Measurements from ENCODE around the gene USP11.

USP11 gene

GRCh38 chrX:47241201-47242011, 8.6 kb downstream of the USP11 start:
- ATAC-seq (ENCODE audit: low read depth), result no peak
- no peak for DNase-seq (ENCODE audit: low spot score)
- TF ChIP-seq CTCF (IDR thresholded peaks at IDR 0.05; ENCODE audit: poor library complexity, severe bottlenecking), result no peak
- no peaks in the 10 kb centered on the region for H3K9me3 ChIP-seq (ENCODE audit: severe bottlenecking)
- H3K4me3 ChIP-seq (ENCODE audit: severe bottlenecking), result no peak overlapping the region
- H3K4me1 ChIP-seq (ENCODE audit: insufficient read depth, poor library complexity, severe bottlenecking), result no peaks in the 10 kb centered on the region
- H3K36me3 ChIP-seq (ENCODE audit: low read depth), result no peaks in the 10 kb centered on the region
- no peaks in the 10 kb centered on the region for H3K27me3 ChIP-seq (ENCODE audit: insufficient read depth, poor library complexity, severe bottlenecking)
- no peak overlapping the region for H3K27ac ChIP-seq (ENCODE audit: poor library complexity, severe bottlenecking)

GRCh38 chrX:47242321-47242720, 9.5 kb downstream of the USP11 start:
- no peaks in the 10 kb centered on the region for H3K9me3 ChIP-seq (ENCODE audit: severe bottlenecking)
- no peaks in the 10 kb centered on the region for H3K36me3 ChIP-seq (ENCODE audit: low read depth)
- ATAC-seq (ENCODE audit: low read depth) (no peak), DNase-seq (ENCODE audit: low spot score) (no peak)
- no peak overlapping the region for H3K27ac ChIP-seq (ENCODE audit: poor library complexity, severe bottlenecking)
- TF ChIP-seq CTCF (IDR thresholded peaks at IDR 0.05; ENCODE audit: poor library complexity, severe bottlenecking), result no peak
- H3K4me3 ChIP-seq (ENCODE audit: severe bottlenecking), result no peak overlapping the region
- H3K4me1 ChIP-seq (ENCODE audit: insufficient read depth, poor library complexity, severe bottlenecking), result no peaks in the 10 kb centered on the region
- H3K27me3 ChIP-seq (ENCODE audit: insufficient read depth, poor library complexity, severe bottlenecking), result no peaks in the 10 kb centered on the region

GRCh38 chrX:47243351-47243750, 10.5 kb downstream of the USP11 start:
- H3K9me3 ChIP-seq (ENCODE audit: severe bottlenecking), result no peaks in the 10 kb centered on the region

GRCh38 chrX:47244676-47245075, 11.9 kb downstream of the USP11 start:
- ATAC-seq (ENCODE audit: low read depth), result no peak
- H3K27me3 ChIP-seq (ENCODE audit: insufficient read depth, poor library complexity, severe bottlenecking), result no peaks in the 10 kb centered on the region
- no peak for TF ChIP-seq CTCF (IDR thresholded peaks at IDR 0.05; ENCODE audit: poor library complexity, severe bottlenecking)
- no peak overlapping the region for H3K4me3 ChIP-seq (ENCODE audit: severe bottlenecking)
- H3K4me1 ChIP-seq (ENCODE audit: insufficient read depth, poor library complexity, severe bottlenecking), result no peaks in the 10 kb centered on the region
- no peak overlapping the region for H3K27ac ChIP-seq (ENCODE audit: poor library complexity, severe bottlenecking)
- DNase-seq (ENCODE audit: low spot score), result no peak
- no peaks in the 10 kb centered on the region for H3K9me3 ChIP-seq (ENCODE audit: severe bottlenecking)
- no peaks in the 10 kb centered on the region for H3K36me3 ChIP-seq (ENCODE audit: low read depth)

More at GRCh38 chrX:47243351-47243750, 10.5 kb downstream of the USP11 start:
- no peak for TF ChIP-seq CTCF (IDR thresholded peaks at IDR 0.05; ENCODE audit: poor library complexity, severe bottlenecking)
- DNase-seq (ENCODE audit: low spot score) (no peak), ATAC-seq (ENCODE audit: low read depth) (no peak)
- H3K27ac ChIP-seq (ENCODE audit: poor library complexity, severe bottlenecking), result no peak overlapping the region
- H3K27me3 ChIP-seq (ENCODE audit: insufficient read depth, poor library complexity, severe bottlenecking), result no peaks in the 10 kb centered on the region
- no peaks in the 10 kb centered on the region for H3K36me3 ChIP-seq (ENCODE audit: low read depth)
- no peaks in the 10 kb centered on the region for H3K4me1 ChIP-seq (ENCODE audit: insufficient read depth, poor library complexity, severe bottlenecking)
- H3K4me3 ChIP-seq (ENCODE audit: severe bottlenecking), result no peak overlapping the region

GRCh38 chrX:47245156-47245555, 12.3 kb downstream of the USP11 start:
- no peak for TF ChIP-seq CTCF (IDR thresholded peaks at IDR 0.05; ENCODE audit: poor library complexity, severe bottlenecking)
- no peaks in the 10 kb centered on the region for H3K36me3 ChIP-seq (ENCODE audit: low read depth)
- no peaks in the 10 kb centered on the region for H3K27me3 ChIP-seq (ENCODE audit: insufficient read depth, poor library complexity, severe bottlenecking)

More at GRCh38 chrX:47245156-47245555, 12.3 kb downstream of the USP11 start:
- Histone ChIP-seq H3K4me1 (ENCODE audit: insufficient read depth, poor library complexity, severe bottlenecking) (no peaks in the 10 kb centered on the region), H3K9me3 (ENCODE audit: severe bottlenecking) (no peaks in the 10 kb centered on the region), H3K27ac (ENCODE audit: poor library complexity, severe bottlenecking) (no peak overlapping the region), H3K4me3 (ENCODE audit: severe bottlenecking) (no peak overlapping the region)
- DNase-seq (ENCODE audit: low spot score), result no peak
- ATAC-seq (ENCODE audit: low read depth), result no peak
